HG03060 (cell line): ENCODE data around the gene BNIP3.
"Not testable (repeated sequence)": the region's sequence is repeated elsewhere in the genome, so short reads cannot be mapped to it uniquely, and the experiment has no call there.

Experiments
- ATAC-seq: cut with Tn5 transposase; IDR thresholded peaks from one replicate; pipeline ENCODE4 v1.9.1; 2021; ENCODE audit warnings: low read depth, moderate number of reproducible peaks; ENCODE audit not compliant: unreplicated experiment

BNIP3 gene

GRCh38 chr10:131959841-131960240 lies 21.9 kb downstream of the BNIP3 start:
- no peak for ATAC-seq

- no peak for ATAC-seq
These were observed 26.0 kb downstream of the BNIP3 start for GRCh38 chr10:131955591-131956340.

- ATAC-seq, result no peak
These were observed 27.3 kb downstream of the BNIP3 start for GRCh38 chr10:131954356-131954965.

GRCh38 chr10:131949908-131950307 lies 31.8 kb downstream of the BNIP3 start:
- not testable (repeated sequence) for ATAC-seq

GRCh38 chr10:131949041-131949862 lies 32.5 kb downstream of the BNIP3 start:
- no peak for ATAC-seq

GRCh38 chr10:131948501-131948900 lies 33.2 kb downstream of the BNIP3 start:
- ATAC-seq, result no peak

GRCh38 chr10:131947631-131948347 lies 33.9 kb downstream of the BNIP3 start:
- ATAC-seq, result no peak

GRCh38 chr10:131946880-131947279 lies 34.8 kb downstream of the BNIP3 start:
- ATAC-seq, result no peak

- ATAC-seq, result no peak
These were observed 35.4 kb downstream of the BNIP3 start for GRCh38 chr10:131946321-131946751.

- no peak for ATAC-seq
These were observed 36.6 kb downstream of the BNIP3 start for GRCh38 chr10:131944976-131945695.

- no peak for ATAC-seq
These were observed 37.3 kb downstream of the BNIP3 start for GRCh38 chr10:131944412-131944811.

- no peak for ATAC-seq
These were observed 38.5 kb downstream of the BNIP3 start for GRCh38 chr10:131943021-131943814.

- ATAC-seq, result no peak
These were observed 39.3 kb downstream of the BNIP3 start for GRCh38 chr10:131942455-131942854.

- ATAC-seq, result no peak
These were observed 43.0 kb downstream of the BNIP3 start for GRCh38 chr10:131938681-131939080.

- no peak for ATAC-seq
These were observed 43.9 kb downstream of the BNIP3 start for GRCh38 chr10:131937836-131938235.

GRCh38 chr10:131936736-131937135 lies 45.0 kb downstream of the BNIP3 start:
- ATAC-seq, result no peak

GRCh38 chr10:131936294-131936693 lies 45.4 kb downstream of the BNIP3 start:
- no peak for ATAC-seq

GRCh38 chr10:131935260-131935659 lies 46.5 kb downstream of the BNIP3 start:
- ATAC-seq, result no peak

- no peak for ATAC-seq
These were observed 47.0 kb downstream of the BNIP3 start for GRCh38 chr10:131934769-131935168.
